ENCODE data around the gene GJB2.
"Not testable (repeated sequence)": the region's sequence is repeated elsewhere in the genome, so short reads cannot be mapped to it uniquely, and the experiment has no call there.

Gene GJB2

DNA sequence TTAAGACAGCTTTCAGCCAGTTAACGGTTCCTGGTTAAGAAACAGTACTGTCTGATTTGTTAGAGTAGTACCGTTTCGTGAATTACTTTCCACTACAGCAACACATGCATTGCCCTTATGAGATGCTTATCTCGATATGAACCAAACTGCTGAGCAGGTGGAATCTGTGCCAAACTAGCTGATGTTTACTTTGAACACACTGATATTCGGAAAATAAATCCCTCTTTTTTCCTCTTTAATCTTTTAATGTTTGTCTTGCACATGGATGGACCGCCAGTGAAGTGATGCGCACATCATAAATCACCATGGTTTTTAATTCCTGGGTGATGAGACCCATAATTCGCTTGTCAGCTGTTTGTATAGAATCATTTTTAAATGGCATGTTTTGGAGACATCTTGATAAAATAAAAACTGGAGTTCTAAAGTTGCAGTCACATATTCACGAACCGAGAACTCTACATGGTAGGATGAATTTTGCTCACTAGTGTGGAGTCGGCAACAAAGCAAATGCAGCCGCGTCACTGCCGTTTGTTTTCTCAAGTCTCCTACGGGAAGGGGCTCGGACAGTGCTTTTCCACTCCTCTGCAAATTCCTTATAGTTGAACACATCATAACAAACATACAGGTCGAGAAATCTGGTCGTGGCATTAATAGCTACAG lies 33.0 kb downstream of the GJB2 start:
- H3K4me3 ChIP-seq (replicated peaks; ENCODE audit: low read depth, low read length), result no peak overlapping the region; the same call in 1 of the 2 replicates
- TF ChIP-seq, protein P1, sequence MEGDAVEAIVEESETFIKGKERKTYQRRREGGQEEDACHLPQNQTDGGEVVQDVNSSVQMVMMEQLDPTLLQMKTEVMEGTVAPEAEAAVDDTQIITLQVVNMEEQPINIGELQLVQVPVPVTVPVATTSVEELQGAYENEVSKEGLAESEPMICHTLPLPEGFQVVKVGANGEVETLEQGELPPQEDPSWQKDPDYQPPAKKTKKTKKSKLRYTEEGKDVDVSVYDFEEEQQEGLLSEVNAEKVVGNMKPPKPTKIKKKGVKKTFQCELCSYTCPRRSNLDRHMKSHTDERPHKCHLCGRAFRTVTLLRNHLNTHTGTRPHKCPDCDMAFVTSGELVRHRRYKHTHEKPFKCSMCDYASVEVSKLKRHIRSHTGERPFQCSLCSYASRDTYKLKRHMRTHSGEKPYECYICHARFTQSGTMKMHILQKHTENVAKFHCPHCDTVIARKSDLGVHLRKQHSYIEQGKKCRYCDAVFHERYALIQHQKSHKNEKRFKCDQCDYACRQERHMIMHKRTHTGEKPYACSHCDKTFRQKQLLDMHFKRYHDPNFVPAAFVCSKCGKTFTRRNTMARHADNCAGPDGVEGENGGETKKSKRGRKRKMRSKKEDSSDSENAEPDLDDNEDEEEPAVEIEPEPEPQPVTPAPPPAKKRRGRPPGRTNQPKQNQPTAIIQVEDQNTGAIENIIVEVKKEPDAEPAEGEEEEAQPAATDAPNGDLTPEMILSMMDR (IDR thresholded peaks at IDR 0.05; ENCODE audit: low read depth, low read length, missing control alignments), result no peak
- no peak for DNase-seq (ENCODE audit: extremely low read depth, low read depth)

DNA sequence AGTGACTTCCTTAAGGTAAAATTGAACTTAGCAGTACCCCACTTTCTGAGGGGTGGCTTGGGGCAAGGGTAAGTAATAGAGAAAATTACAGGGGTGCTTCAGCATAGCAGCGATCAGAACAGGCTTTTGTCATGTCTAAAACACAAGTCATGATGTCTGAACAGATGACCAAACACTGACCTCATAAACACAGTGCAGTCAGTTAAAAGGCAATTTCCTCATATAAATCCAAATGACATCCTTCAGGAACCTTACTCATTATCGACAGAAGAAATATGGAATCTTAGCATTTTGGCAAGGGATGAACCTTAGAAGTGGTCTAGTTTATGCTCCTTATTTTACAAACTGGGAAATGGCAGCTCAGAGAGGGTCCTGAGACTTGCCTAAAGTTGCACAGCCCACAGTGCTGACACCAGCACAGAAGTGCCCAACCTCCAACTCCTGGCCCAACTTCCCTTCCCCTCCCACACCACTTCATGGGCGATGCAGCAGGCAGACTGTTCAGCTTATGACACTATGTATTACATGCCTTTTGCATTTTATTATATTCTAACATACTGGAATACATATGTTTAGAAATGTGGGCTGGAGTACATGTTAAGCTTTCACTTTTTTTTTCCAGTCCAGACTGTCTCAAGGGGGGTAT lies 35.5 kb downstream of the GJB2 start:
- DNase-seq (ENCODE audit: extremely low read depth, low read depth), result no peak
- H3K4me3 ChIP-seq (replicated peaks; ENCODE audit: low read depth, low read length), result no peak overlapping the region
- TF ChIP-seq, protein P1 (IDR thresholded peaks at IDR 0.05; ENCODE audit: low read depth, low read length, missing control alignments), result no peak

DNA sequence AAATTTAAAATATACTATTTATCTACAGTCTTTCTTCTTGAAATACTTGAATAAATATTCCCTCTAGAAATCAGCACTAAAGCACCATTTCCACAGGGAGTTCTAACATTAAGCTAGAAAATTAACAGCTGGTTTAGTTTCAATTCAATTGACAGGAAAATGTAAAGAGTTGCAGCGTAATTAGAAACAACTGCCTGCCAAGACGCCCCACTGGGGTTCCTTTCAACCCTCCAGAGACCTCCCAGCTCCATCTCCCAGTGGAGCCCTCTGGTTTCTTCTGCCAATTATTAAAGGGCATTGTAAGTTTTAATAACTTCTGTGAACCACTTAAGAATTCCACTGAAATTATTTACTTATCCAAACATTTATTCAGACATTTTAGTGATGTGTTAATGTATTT lies 36.0 kb downstream of the GJB2 start:
- H3K4me3 ChIP-seq (replicated peaks; ENCODE audit: low read depth, low read length), result no peak overlapping the region
- TF ChIP-seq, protein P1 (IDR thresholded peaks at IDR 0.05; ENCODE audit: low read depth, low read length, missing control alignments), result no peak
- DNase-seq (ENCODE audit: extremely low read depth, low read depth), result no peak

DNA sequence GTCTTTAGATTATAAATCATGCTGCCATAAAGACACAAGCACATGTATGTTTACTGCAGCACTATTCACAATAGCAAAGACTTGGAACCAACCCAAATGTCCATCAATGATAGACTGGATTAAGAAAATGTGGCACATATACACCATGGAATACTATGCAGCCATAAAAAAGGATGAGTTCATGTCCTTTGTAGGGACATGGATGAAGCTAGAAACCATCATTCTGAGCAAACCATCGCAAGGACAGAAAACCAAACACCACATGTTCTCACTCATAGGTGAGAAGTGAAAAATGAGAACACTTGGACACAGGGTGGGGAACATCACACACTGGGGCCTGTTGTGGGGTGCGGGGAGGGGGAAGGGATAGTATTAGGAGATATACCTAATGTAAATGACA lies 39.4 kb downstream of the GJB2 start:
- H3K4me3 ChIP-seq (replicated peaks; ENCODE audit: low read depth, low read length); DNase-seq (ENCODE audit: extremely low read depth, low read depth): not testable (repeated sequence)

DNA sequence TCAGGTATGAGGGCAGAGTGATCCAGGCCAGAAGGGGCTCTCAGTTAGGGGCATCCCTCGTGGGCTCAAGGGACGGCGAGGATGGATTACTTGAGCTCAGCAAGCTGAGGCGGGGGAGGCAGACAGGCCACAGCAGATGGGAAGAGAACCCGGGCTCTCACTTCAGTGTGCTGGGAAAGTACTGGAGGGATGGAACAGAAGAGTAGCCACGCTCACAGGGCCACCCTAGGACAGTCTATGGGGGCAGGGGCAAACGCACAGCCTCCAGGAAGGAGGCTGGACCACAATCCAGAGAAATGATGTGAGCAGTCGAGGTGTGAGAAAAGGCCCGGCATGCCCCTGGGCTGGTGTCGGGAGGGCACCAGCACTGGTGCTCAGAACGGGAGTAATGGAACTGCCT lies 41.1 kb downstream of the GJB2 start:
- no peak for DNase-seq (ENCODE audit: extremely low read depth, low read depth)
- no peak overlapping the region for H3K4me3 ChIP-seq (replicated peaks; ENCODE audit: low read depth, low read length)
- TF ChIP-seq, protein P1 (IDR thresholded peaks at IDR 0.05; ENCODE audit: low read depth, low read length, missing control alignments), result no peak

DNA sequence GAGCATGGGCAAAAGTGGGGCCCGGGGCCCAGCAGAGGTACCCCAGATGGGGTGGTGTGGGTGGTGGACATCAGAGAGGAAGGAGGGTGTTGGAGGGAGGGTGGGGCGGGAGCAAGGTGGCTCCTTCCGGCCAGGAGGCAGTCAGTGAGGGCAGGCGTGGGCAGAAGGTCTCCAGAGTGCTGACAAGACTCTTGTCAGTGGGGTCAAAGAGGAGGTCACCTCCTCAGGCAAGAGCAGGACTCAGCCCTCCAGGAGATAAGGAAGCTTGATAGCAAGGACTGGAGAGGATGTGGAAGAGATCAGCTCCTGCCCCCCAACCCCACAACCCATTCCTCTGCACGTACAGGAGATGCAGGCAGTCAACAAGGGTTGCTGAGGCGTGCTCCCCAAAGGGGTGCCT lies 41.7 kb downstream of the GJB2 start:
- DNase-seq (ENCODE audit: extremely low read depth, low read depth), result no peak
- TF ChIP-seq, protein P1 (IDR thresholded peaks at IDR 0.05; ENCODE audit: low read depth, low read length, missing control alignments), result no peak
- H3K4me3 ChIP-seq (replicated peaks; ENCODE audit: low read depth, low read length), result no peak overlapping the region

DNA sequence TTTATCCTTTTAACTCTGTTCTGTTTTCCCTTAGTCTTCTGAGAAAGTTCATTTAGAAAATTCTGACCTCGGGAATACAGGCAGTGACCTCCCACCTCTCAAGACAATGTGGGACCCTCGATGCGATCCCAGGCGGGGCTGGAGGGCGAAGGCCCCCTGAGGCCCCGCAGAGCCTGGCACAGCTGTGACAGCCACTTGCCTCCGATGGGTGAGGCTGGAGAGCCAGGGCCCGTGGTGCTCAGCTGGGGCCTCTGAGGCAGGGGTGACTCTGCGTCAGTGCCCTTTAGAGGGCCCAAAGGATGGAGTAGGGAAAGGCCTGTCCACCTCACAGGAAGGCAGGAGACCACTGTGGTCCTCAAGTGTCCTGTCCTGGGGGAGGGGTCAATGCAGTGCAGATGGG lies 42.2 kb downstream of the GJB2 start:
- H3K4me3 ChIP-seq (replicated peaks; ENCODE audit: low read depth, low read length), result no peak overlapping the region
- no peak for DNase-seq (ENCODE audit: extremely low read depth, low read depth)
- TF ChIP-seq, protein P1 (IDR thresholded peaks at IDR 0.05; ENCODE audit: low read depth, low read length, missing control alignments), result no peak
